OCI-LY3 (cell line): Measurements from ENCODE around the gene CDK5RAP3.

ENCODE experiments used
- CTCF ChIP-seq: fragments of 200-600, 300-600 bp; sonication (generic); IDR thresholded peaks from 2 replicates; pipeline ENCODE4 v1.5.1; 2014; ENCODE audit warnings: antibody characterized with exemption, low read length, low read depth
- EZH2phosphoT487 ChIP-seq: fragments of 200-600 bp; shearing (Covaris generic); IDR thresholded peaks from 2 replicates; pipeline ENCODE4 v1.6.1; 2018; ENCODE audit warnings: antibody characterized with exemption, mixed run types, low read depth

GRCh38 chr17:47925678-47925988 is 45.3 kb upstream of the CDK5RAP3 start:
- TF ChIP-seq CTCF (no peak), EZH2phosphoT487 (no peak)
